Hepatocyte (in vitro differentiated cells): ENCODE data around the gene ADPGK. TPM values are rescaled to one million over a fixed set of nuclear protein-coding genes. Genes with fewer than 3 reads are reported as not detected.

Source experiments
- DNase-seq: peaks from one replicate; pipeline ENCODE4 v3.0.0-alpha.2; 2016; ENCODE audit warnings: low spot score
- H2AFZ ChIP-seq: fragments of 200-600 bp; sonication (generic); 2 replicates; pipeline ENCODE4 v1.6.0; 2016; ENCODE audit warnings: antibody characterized with exemption, mild to moderate bottlenecking
- H3K27ac ChIP-seq: fragments of 200-600 bp; sonication (generic); 2 replicates; pipeline ENCODE4 v1.5.1; 2016; ENCODE audit warnings: mild to moderate bottlenecking
- H3K27me3 ChIP-seq: fragments of 200-600 bp; sonication (generic); 2 replicates; pipeline ENCODE4 v1.6.1; 2016
- H3K36me3 ChIP-seq: fragments of 200-600 bp; sonication (generic); replicated peaks from 2 replicates; pipeline ENCODE4 v1.5.1; 2016; ENCODE audit warnings: low read depth; ENCODE audit not compliant: insufficient read depth
- H3K4me1 ChIP-seq: fragments of 200-600 bp; sonication (generic); 2 replicates; pipeline ENCODE4 v1.5.1; 2016; ENCODE audit warnings: mild to moderate bottlenecking, moderate library complexity; ENCODE audit not compliant: insufficient read depth
- H3K4me2 ChIP-seq: fragments of 200-600 bp; sonication (generic); 2 replicates; pipeline ENCODE4 v1.6.0; 2016
- H3K4me3 ChIP-seq: fragments of 200-600 bp; sonication (generic); 2 replicates; pipeline ENCODE4 v1.5.1; 2016; ENCODE audit warnings: mild to moderate bottlenecking
- H3K79me2 ChIP-seq: fragments of 200-600 bp; sonication (generic); 2 replicates; pipeline ENCODE4 v1.6.0; 2017; ENCODE audit warnings: mild to moderate bottlenecking
- H3K9me2 ChIP-seq: fragments of 200-600 bp; sonication (generic); replicated peaks from 2 replicates; pipeline ENCODE4 v1.6.0; 2017; ENCODE audit warnings: mild to moderate bottlenecking; ENCODE audit not compliant: insufficient read depth
- H3K9me3 ChIP-seq: fragments of 200-600 bp; sonication (generic); 2 replicates; pipeline ENCODE4 v1.5.1; 2016; ENCODE audit warnings: low read depth, mild to moderate bottlenecking
- H4K20me1 ChIP-seq: fragments of 200-600 bp; sonication (generic); 2 replicates; pipeline ENCODE4 v1.6.0; 2016; ENCODE audit warnings: mild to moderate bottlenecking; ENCODE audit not compliant: insufficient read depth, poor library complexity, severe bottlenecking
- EZH2 ChIP-seq: fragments of 200-600 bp; sonication (generic); IDR thresholded peaks from 2 replicates; pipeline ENCODE4 v1.6.1; 2016; ENCODE audit warnings: antibody characterized with exemption, mild to moderate bottlenecking, borderline replicate concordance
- EZH2phosphoT487 ChIP-seq: fragments of 200-600 bp; sonication (generic); IDR thresholded peaks from one replicate; pipeline ENCODE4 v1.6.1; 2018; ENCODE audit warnings: antibody characterized with exemption, mild to moderate bottlenecking, low read depth, moderate library complexity; ENCODE audit not compliant: unreplicated experiment, severe bottlenecking
- WGBS: methylation state at CpG from one replicate; pipeline ENCODE4 v1.1.6; 2016; ENCODE audit warnings: low lambda C conversion rate; ENCODE audit errors: missing lambda C conversion rate; 5-methylcytosine and 5-hydroxymethylcytosine counted together
- polyA plus RNA-seq: library from polyadenylated mRNA; unstranded; fragments of >200 nt; fragmentation: Nextera tagmentation; extraction: Ambion mirVana; gene quantifications from 2 replicates; pipeline ENCODE4 v1.2.1, GENCODE V29; 2016
- total RNA-seq: library from RNA; depleted of rRNA; stranded (reverse); fragments of >200 nt; gene quantifications from 2 replicates; pipeline ENCODE4 v1.2.3, GENCODE V29; 2014
- TF ChIP-seq, protein P1 (sequence below): fragments of 200-600 bp; sonication (generic); IDR thresholded peaks from 2 replicates; pipeline ENCODE4 v1.5.1; 2016; ENCODE audit warnings: antibody characterized with exemption, mild to moderate bottlenecking; ENCODE audit not compliant: poor library complexity

The ADPGK gene
- total and polyA plus RNA-seq, 2 experiments from 2014 or later = 59.2 to 67.3 TPM

DNA sequence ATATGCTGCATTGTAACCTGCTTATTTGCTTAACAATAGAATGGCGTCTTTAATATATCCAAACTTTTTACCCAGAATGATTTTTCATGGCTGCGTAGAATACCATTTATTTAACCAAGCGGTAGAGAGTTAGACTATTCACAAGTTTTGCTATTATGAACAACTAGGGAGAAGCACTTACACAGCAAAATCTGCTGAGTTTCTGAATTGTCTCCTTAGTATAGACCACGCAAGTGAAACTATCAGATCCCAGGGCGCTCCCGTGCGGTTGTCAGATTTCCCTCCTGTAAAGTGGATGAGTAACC lies 12.6 kb upstream of the ADPGK start:
- DNase-seq = no peak
- no peaks in the 10 kb centered on the region for H3K79me2 ChIP-seq
- no peaks in the 10 kb centered on the region for H3K36me3 ChIP-seq
- no peak overlapping the region for H3K27ac ChIP-seq
- no peaks in the 10 kb centered on the region for H3K9me3 ChIP-seq
- H3K4me2 ChIP-seq = peak overlapping the region; percentile 93
- no peak for TF ChIP-seq EZH2phosphoT487
- no peak for TF ChIP-seq EZH2
- TF ChIP-seq, protein P1, sequence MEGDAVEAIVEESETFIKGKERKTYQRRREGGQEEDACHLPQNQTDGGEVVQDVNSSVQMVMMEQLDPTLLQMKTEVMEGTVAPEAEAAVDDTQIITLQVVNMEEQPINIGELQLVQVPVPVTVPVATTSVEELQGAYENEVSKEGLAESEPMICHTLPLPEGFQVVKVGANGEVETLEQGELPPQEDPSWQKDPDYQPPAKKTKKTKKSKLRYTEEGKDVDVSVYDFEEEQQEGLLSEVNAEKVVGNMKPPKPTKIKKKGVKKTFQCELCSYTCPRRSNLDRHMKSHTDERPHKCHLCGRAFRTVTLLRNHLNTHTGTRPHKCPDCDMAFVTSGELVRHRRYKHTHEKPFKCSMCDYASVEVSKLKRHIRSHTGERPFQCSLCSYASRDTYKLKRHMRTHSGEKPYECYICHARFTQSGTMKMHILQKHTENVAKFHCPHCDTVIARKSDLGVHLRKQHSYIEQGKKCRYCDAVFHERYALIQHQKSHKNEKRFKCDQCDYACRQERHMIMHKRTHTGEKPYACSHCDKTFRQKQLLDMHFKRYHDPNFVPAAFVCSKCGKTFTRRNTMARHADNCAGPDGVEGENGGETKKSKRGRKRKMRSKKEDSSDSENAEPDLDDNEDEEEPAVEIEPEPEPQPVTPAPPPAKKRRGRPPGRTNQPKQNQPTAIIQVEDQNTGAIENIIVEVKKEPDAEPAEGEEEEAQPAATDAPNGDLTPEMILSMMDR = no peak
- H3K4me1 ChIP-seq = peaks cover 9% of the 10 kb centered on the region
- H3K9me2 ChIP-seq = no peaks in the 10 kb centered on the region
- 69% methylated on average over 7 of the region's 7 CpGs for WGBS
- no peaks in the 10 kb centered on the region for H3K27me3 ChIP-seq
- H4K20me1 ChIP-seq = no peaks in the 10 kb centered on the region
- peak overlapping the region; percentile 47 for H3K4me3 ChIP-seq
- H2AFZ ChIP-seq = peak overlapping the region; percentile 48

DNA sequence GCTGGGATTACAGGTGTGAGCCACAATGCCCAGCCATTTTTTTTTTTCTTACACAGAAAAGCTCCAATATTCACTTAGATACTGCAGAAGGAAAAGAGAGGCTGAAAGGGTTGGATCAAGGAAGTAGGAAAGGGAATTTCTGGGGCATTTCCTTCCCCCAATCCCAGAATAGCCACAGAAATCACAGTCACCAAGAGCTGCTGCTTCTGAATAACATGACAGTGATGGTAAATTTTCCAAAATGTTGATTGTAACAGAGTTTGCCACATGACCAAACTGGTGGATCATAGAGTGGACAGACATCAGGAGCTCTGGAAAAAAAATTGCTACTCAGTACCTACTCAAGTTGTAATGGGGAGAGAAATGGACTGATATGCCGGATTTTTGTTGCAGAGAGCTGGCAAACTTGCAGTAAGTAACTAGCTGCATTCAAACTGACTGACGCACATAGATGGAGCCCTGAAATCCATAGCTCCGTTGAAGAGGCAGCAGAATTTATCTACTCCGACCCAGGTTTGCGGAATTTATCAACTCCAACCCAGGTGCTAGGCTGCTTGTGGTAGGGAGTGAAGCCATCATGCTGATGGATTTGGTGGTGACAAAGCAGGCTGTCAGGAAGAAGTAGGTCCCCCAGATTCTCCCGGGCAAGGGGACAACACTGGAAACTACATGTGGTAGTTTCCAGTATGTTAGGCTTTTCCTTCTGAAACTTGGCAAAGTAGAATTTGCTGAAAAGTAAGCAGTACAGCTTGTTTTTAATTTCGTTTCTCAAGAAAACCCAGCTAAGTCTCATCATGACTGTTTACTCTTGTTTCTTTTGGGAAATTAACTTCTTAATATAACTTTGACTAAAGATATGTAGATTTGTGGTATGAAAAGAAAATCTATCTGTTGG lies 10.5 kb upstream of the ADPGK start:
- Histone ChIP-seq H3K9me3 (no peaks in the 10 kb centered on the region), H3K9me2 (no peaks in the 10 kb centered on the region), H4K20me1 (no peaks in the 10 kb centered on the region), H3K4me2 (no peak overlapping the region), H3K4me3 (no peak overlapping the region), H2AFZ (no peak overlapping the region), H3K27me3 (no peaks in the 10 kb centered on the region), H3K36me3 (no peaks in the 10 kb centered on the region), H3K79me2 (no peaks in the 10 kb centered on the region), H3K4me1 (no peaks in the 10 kb centered on the region), H3K27ac (no peak overlapping the region)
- 85% methylated on average over 7 of the region's 7 CpGs for WGBS
- TF ChIP-seq EZH2phosphoT487 (no peak), EZH2 (no peak)
- TF ChIP-seq, protein P1 = no peak
- no peak for DNase-seq

DNA sequence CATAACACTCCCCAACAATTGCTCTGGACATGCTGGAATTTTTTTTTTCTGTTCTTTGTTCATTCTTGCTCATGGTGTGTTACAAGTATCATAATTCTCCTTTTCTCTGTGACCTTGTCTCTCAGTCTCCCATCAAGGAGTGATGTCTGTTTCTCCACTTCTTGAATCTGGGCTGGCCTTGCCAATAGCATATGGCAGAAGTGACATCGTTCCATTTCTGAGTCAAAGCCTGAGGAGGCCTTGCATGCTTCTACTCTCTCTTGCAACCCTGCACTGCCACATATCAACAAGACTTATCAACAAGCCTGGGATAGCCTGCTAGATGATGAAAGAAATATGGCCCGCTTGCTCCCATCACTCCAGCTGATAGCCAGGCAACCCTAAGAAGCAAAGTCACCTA lies 8.9 kb upstream of the ADPGK start:
- Histone ChIP-seq H3K9me3 (no peaks in the 10 kb centered on the region), H3K9me2 (no peaks in the 10 kb centered on the region), H4K20me1 (no peaks in the 10 kb centered on the region), H3K4me2 (no peak overlapping the region), H3K27ac (no peak overlapping the region), H3K4me1 (no peaks in the 10 kb centered on the region), H3K4me3 (no peak overlapping the region), H3K36me3 (no peaks in the 10 kb centered on the region), H3K27me3 (no peaks in the 10 kb centered on the region), H3K79me2 (no peaks in the 10 kb centered on the region), H2AFZ (no peak overlapping the region)
- WGBS = 86% methylated on average over 2 of the region's 2 CpGs
- no peak for DNase-seq
- TF ChIP-seq, protein P1 = no peak
- TF ChIP-seq EZH2phosphoT487 = no peak
- TF ChIP-seq EZH2 = no peak
